Gastrocnemius medialis (tissue), 4 donors: Measurements from ENCODE around the gene NRDC. TPM values are rescaled to one million over a fixed set of nuclear protein-coding genes. Genes with fewer than 3 reads are reported as not detected.
"Not testable (repeated sequence)": the region's sequence is repeated elsewhere in the genome, so short reads cannot be mapped to it uniquely, and the experiment has no call there.

ENCODE experiments used
- ATAC-seq, 2 donors: fragments of 150-250 bp; one replicate each; pipeline ENCODE4 v1.9.1; 2016
- DNase-seq, 2 donors: peaks; one replicate each; pipeline ENCODE4 v3.0.0-alpha.2; 2019
- H3K27ac ChIP-seq, 4 donors: fragments of 200-600 bp; sonication (generic); 1 replicate in 1 of 4; 2 replicates in 3 of 4; pipeline ENCODE4 v1.5.1; 2016 to 2018; ENCODE audit warnings: mild to moderate bottlenecking in 2 of 4, moderate library complexity in 1 of 4
- H3K27me3 ChIP-seq, 3 donors: fragments of 200-600 bp; sonication (generic) in 2 of 3; 1 replicate in 1 of 3; 2 replicates in 2 of 3; pipeline versions ENCODE4 v1.5.1 to v1.6.0; 2016 to 2019; ENCODE audit warnings: mild to moderate bottlenecking in 1 of 3, moderate library complexity in 1 of 3
- H3K36me3 ChIP-seq, 2 donors: fragments of 200-600 bp; sonication (generic) in 1 of 2; one replicate each; pipeline ENCODE4 v1.5.1; 2017 to 2018
- H3K4me1 ChIP-seq, 2 donors: fragments of 200-600 bp; sonication (generic) in 1 of 2; one replicate each; pipeline ENCODE4 v1.5.1; 2016 to 2017; ENCODE audit warnings: mild to moderate bottlenecking in 2 of 2
- H3K4me3 ChIP-seq, 4 donors: fragments of 200-600 bp; sonication (generic) in 3 of 4; 1 replicate in 1 of 4; 2 replicates in 3 of 4; pipeline ENCODE4 v1.5.1; 2016 to 2019; ENCODE audit warnings: mild to moderate bottlenecking in 2 of 4
- H3K9me3 ChIP-seq, 3 donors: fragments of 200-600 bp; sonication (generic) in 2 of 3; 1 replicate in 1 of 3; 2 replicates in 2 of 3; pipeline ENCODE4 v1.5.1; 2016 to 2019
- CTCF ChIP-seq, 5 experiments: fragments of 450-650 bp in 3 of 5; fragments of 200-600 bp in 2 of 5; sonication (generic) in 2 of 5; IDR thresholded peaks in 4 of 5; conservative IDR thresholded peaks in 1 of 5; 1 replicate in 4 of 5; 2 replicates in 1 of 5; pipeline ENCODE4 v1.5.1; 2016 to 2019; ENCODE audit warnings: antibody characterized with exemption in 5 of 5, mild to moderate bottlenecking in 3 of 5, moderate library complexity in 3 of 5
- POLR2A ChIP-seq, 2 donors: fragments of 450-650 bp; IDR thresholded peaks; one replicate each; pipeline ENCODE4 v1.6.1; 2017; ENCODE audit warnings: antibody characterized with exemption in 2 of 2, mild to moderate bottlenecking in 2 of 2, moderate library complexity in 2 of 2
- in situ Hi-C, 4 donors: fragments of 200-750 bp; cut with MboI; loops; one replicate each; pipeline versions ENCODE4 v1.15.0 to v1.8.0; 2017; ENCODE audit warnings: low sequenced_read_pairs in 4 of 4
- intact Hi-C: fragments of 100-400 bp; cut with DNase I; formaldehyde crosslinking; loops from one replicate; pipeline ENCODE4 v1.15.1; 2023; ENCODE audit warnings: low total_unique reads
- total RNA-seq, 4 donors: library from RNA; depleted of rRNA; stranded (reverse); fragments of >200 nt; gene quantifications; one replicate each; pipeline versions ENCODE4 v1.1.0 to v1.2.3, GENCODE V29; 2016

Gene NRDC
- total RNA-seq, 4 donors from 2014 or later = 180 to 270 (median 239) TPM

- TF ChIP-seq CTCF (IDR thresholded peaks at IDR 0.05 in 4 of 5, conservative IDR thresholded peaks at IDR 0.05 in 1 of 5) (no peak), POLR2A (IDR thresholded peaks at IDR 0.05) (no peak)
- H3K27ac ChIP-seq = no peak overlapping the region
- peaks cover 3 to 25% (median 7%) of the 10 kb centered on the region in 3 donors for H3K27me3 ChIP-seq
- no peaks in the 10 kb centered on the region for H3K9me3 ChIP-seq
- ATAC-seq (no peak), DNase-seq (no peak)
- H3K4me1 ChIP-seq = no peaks in the 10 kb centered on the region
- intact Hi-C loops = no loop called here
- H3K4me3 ChIP-seq = no peak overlapping the region
- in situ Hi-C loops = loop anchor here in 1 of 4 donors (5.0 kb wide), 1 partner anchor 104 kb away; no protein-coding TSS in a partner anchor
- no peaks in the 10 kb centered on the region for H3K36me3 ChIP-seq
Observed at GRCh38 chr1:51898090-51898734, 19.7 kb upstream of the NRDC start.

- ATAC-seq (no peak), DNase-seq (no peak)
- Histone ChIP-seq H3K4me3 (no peak overlapping the region), H3K27me3 (peaks cover 7 to 26% (median 7%) of the 10 kb centered on the region in 3 donors), H3K27ac (no peak overlapping the region), H3K36me3 (no peaks in the 10 kb centered on the region), H3K4me1 (no peaks in the 10 kb centered on the region), H3K9me3 (no peaks in the 10 kb centered on the region)
- in situ Hi-C loops (loop anchor here in 1 of 4 donors (5.0 kb wide), 1 partner anchor 105 kb away; no protein-coding TSS in a partner anchor), intact Hi-C loops (loop anchor here (1.0 kb wide), 1 partner anchor 105 kb away; no protein-coding TSS in a partner anchor)
- TF ChIP-seq POLR2A (IDR thresholded peaks at IDR 0.05) (no peak), CTCF (IDR thresholded peaks at IDR 0.05 in 4 of 5, conservative IDR thresholded peaks at IDR 0.05 in 1 of 5) (no peak)
Observed at GRCh38 chr1:51897699-51898031, 19.1 kb upstream of the NRDC start.

GRCh38 chr1:51894748-51895147 is 16.2 kb upstream of the NRDC start:
- H3K9me3 ChIP-seq, DNase-seq, H3K4me3 ChIP-seq, H3K4me1 ChIP-seq, ATAC-seq, H3K36me3 ChIP-seq, intact Hi-C loops, H3K27ac ChIP-seq: not testable (repeated sequence)
- peaks cover 7 to 33% (median 10%) of the 10 kb centered on the region in 3 donors for H3K27me3 ChIP-seq
- in situ Hi-C loops = loop anchor here in 1 of 4 donors (5.0 kb wide), 1 partner anchor 108 kb away; no protein-coding TSS in a partner anchor

GRCh38 chr1:51878308-51878615 is 265 bp downstream of the NRDC start:
- peak overlapping the region; percentile 93 to 99 (median 96) for H3K27ac ChIP-seq
- DNase-seq = no peak
- in situ Hi-C loops = no loop called here
- intact Hi-C loops = loop anchor here (1.0 to 10.0 kb wide), 6 partner anchors 179 to 903 kb away; partner anchors contain the start of genes BTF3L4, CDKN2C, EPS15 and OSBPL9
- ATAC-seq = peak; percentile 11 to 12
- H3K36me3 ChIP-seq = no peaks in the 10 kb centered on the region
- no peaks in the 10 kb centered on the region for H3K9me3 ChIP-seq
- TF ChIP-seq CTCF (IDR thresholded peaks at IDR 0.05 in 4 of 5, conservative IDR thresholded peaks at IDR 0.05 in 1 of 5) (no peak), POLR2A (IDR thresholded peaks at IDR 0.05) (no peak)
- H3K4me1 ChIP-seq = peaks cover 38 to 46% of the 10 kb centered on the region in 2 donors
- H3K4me3 ChIP-seq = peak overlapping the region; percentile 64 to 99 (median 90)
- H3K27me3 ChIP-seq = peaks cover 0 to 17% (median 6%) of the 10 kb centered on the region in 3 donors

GRCh38 chr1:51877434-51878307 is 856 bp downstream of the NRDC start:
- peaks cover 0 to 12% (median 3%) of the 10 kb centered on the region in 3 donors for H3K27me3 ChIP-seq
- in situ Hi-C loops = no loop called here
- TF ChIP-seq POLR2A (IDR thresholded peaks at IDR 0.05) (no peak), CTCF (IDR thresholded peaks at IDR 0.05 in 4 of 5, conservative IDR thresholded peaks at IDR 0.05 in 1 of 5) (no peak)
- intact Hi-C loops = loop anchor here (1.0 to 10.0 kb wide), 6 partner anchors 179 to 903 kb away; partner anchors contain the start of genes BTF3L4, CDKN2C, EPS15 and OSBPL9
- no peaks in the 10 kb centered on the region for H3K36me3 ChIP-seq
- peak; percentile 13 to 30 for DNase-seq
- ATAC-seq = peak; percentile 8 to 13
- peak overlapping the region; percentile 64 to 99 (median 90) for H3K4me3 ChIP-seq
- no peaks in the 10 kb centered on the region for H3K9me3 ChIP-seq
- H3K4me1 ChIP-seq = peaks cover 44 to 52% of the 10 kb centered on the region in 2 donors
- H3K27ac ChIP-seq = peak overlapping the region; percentile 93 to 99 (median 96)
